ENCODE data around the gene DLL4.
"Not testable (repeated sequence)": the region's sequence is repeated elsewhere in the genome, so short reads cannot be mapped to it uniquely, and the experiment has no call there.

The DLL4 gene

DNA sequence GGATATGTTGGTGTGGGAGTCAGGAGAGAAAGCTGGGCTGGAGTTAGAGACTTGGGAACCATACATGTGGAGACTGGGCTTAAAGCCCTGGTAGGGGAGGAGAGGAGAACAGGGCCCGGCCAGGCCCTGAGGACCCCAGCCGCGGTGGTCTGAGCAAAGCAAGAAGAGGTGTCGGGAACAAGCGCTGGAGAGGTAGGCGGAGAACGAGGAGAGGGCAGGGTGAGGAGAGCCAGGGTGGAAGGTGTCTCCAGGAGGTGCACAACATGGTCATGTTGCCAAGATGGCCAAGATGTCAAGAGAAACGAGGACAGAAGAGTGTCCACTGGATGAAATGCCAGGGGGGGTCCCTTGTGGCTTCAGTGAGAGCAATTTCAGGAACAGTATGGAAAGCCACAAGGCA, 29.6 kb downstream of the DLL4 start:
- no peak for DNase-seq (ENCODE audit: low read depth in 3 of 3, low spot score in 1 of 3)

DNA sequence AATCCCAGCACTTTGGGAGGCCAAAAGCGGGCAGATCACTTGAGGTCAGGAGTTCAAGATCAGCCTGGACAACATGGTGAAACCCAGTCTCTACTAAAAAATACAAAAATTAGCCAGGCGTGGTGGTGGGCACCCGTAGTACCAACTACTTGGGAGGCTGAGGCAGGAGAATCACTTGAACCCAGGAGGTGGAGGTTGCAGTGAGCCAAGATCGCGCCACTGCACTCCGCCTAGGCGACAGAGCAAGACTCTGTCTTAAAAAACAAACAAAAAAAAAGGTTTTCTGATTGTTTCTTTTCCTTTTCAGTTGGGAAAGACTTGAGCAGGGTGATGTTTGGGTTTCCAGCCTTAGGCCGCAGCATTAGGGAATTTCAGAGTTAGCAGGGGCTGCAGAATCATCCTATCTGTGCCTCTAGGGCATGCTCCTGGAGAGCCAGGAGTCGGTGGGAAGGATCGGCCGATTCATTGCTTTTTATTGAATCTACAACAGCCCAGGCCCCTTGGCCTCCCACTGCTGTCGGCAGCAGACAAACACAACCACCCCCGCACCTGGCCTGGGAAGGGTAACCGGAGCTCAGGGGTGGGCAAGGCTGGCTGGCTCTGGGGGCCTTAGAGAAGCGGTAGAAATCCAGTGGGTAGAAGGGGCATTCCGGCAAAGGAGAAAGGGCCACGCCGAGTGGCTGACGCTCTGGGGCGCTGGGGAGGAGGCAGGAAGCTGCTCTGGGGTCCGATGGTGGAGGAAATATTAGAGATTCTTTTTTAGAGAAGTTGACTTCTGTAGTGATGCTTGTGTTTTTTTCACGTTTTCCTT, 30.4 kb downstream of the DLL4 start:
- no peak for DNase-seq (ENCODE audit: low read depth in 3 of 3, low spot score in 1 of 3)

- no peak for DNase-seq (ENCODE audit: low read depth in 3 of 3, low spot score in 1 of 3)
Measured at GRCh38 chr15:40960151-40960885, 31.2 kb downstream of the DLL4 start.

- no peak for DNase-seq (ENCODE audit: low read depth in 3 of 3, low spot score in 1 of 3)
Measured at GRCh38 chr15:40960925-40961324, 31.8 kb downstream of the DLL4 start.

DNA sequence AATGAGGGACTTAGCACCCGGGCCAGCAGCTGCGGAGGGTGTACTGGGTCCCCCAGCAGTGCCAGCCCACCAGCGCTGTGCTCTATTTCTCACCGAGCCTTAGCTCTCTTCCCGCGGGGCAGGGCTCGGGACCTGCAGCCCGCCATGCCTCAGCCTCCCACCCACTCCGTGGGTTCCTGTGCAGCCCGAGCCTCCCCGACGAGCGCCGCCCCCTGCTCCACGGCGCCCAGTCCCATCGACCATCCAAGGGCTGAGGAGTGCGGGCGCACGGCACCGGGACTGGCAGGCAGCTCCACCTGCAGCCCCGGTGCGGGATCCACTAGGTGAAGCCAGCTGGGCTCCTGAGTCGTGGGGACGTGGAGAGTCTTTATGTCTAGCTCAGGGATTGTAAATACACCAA, 32.6 kb downstream of the DLL4 start:
- not testable (repeated sequence) for DNase-seq (ENCODE audit: low read depth in 3 of 3, low spot score in 1 of 3)

GRCh38 chr15:40962317-40962716, 33.2 kb downstream of the DLL4 start:
- DNase-seq (ENCODE audit: low read depth in 3 of 3, low spot score in 1 of 3) = not testable (repeated sequence)

- DNase-seq (ENCODE audit: low read depth in 3 of 3, low spot score in 1 of 3) = no peak
Measured at GRCh38 chr15:40963201-40963600, 34.1 kb downstream of the DLL4 start.

DNA sequence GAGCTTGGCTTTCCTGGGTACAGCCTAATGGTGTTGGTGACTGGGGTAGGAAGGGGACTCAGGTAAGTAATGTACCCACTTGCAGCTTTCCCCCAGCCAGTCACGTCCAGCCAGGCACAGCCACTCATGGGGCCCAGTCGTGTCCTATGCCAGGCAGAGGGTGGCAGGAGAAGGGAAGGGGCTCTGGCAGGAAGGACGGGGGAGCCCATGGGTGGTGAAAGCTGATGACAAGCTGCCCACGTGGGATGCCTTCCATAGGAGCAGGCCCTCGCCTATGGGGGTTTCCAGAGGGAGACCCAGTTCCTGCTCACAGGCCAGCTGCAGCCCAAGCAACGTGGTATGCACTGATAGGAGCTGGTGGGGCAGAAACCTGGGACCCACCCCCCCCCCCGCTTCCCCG, 34.9 kb downstream of the DLL4 start:
- DNase-seq (ENCODE audit: low read depth in 3 of 3, low spot score in 1 of 3) = no peak

DNA sequence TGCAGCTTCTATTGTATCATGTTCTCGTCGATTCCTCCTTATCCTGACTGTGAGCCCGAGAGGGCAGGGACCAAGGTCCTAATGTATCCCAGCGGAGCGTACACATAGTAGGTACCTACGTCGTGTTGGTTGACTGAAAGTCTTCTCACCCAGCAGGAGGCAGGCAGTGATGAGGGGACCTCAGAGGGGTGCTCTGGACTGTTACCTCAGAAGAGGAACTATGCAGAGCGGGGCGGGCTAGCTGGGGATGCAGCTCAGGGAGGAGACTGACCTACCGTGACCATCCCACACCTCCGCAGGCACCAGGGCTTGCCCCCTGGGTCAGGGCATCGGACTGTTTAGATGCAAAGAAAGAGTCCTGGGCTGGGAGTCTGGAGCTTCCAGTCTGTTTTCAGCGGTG, 35.5 kb downstream of the DLL4 start:
- DNase-seq (ENCODE audit: low read depth in 3 of 3, low spot score in 1 of 3) = no peak

DNA sequence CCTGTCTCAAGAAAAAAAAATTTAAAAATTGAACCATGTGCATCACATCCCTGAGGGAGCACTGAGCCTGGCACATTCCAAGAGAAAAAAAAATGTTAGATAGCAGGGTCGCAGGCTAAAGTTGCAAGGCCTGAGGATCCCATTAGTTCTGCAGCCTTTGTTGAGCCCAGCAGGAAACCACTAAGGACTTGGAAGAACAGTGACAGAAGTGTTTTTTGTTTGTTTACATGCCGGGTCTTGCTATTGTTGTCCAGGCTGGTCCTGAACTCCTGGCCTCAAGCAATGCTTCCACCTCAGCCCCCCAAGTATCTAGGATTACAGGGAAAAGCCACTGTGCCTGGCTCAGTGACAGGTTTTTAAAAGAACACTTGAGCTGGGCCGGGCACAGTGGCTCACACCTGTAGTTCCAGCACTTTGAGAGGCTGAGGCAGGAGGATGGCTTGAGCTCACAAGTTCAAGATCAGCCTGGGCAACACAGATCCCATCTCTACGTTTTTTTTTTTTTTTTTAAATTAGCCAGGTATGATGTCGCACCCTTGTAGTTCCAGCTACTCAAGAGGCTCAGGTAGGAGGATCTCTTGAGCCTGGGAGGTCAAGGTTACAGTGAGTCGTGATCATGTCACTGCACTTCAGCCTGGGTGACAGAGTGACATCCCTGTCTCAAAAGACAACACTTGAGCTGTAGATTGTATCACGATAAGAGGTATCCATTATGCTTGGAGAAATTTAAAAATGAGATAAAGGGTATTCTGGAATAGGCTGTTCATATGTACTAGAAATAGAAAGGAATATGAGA, 39.3 kb downstream of the DLL4 start:
- no peak for DNase-seq (ENCODE audit: low read depth in 3 of 3, low spot score in 1 of 3)

GRCh38 chr15:40969363-40969762, 40.2 kb downstream of the DLL4 start:
- DNase-seq (ENCODE audit: low read depth in 3 of 3, low spot score in 1 of 3) = no peak

GRCh38 chr15:40974879-40975278, 45.7 kb downstream of the DLL4 start:
- no peak for DNase-seq (ENCODE audit: low read depth in 3 of 3, low spot score in 1 of 3)

DNA sequence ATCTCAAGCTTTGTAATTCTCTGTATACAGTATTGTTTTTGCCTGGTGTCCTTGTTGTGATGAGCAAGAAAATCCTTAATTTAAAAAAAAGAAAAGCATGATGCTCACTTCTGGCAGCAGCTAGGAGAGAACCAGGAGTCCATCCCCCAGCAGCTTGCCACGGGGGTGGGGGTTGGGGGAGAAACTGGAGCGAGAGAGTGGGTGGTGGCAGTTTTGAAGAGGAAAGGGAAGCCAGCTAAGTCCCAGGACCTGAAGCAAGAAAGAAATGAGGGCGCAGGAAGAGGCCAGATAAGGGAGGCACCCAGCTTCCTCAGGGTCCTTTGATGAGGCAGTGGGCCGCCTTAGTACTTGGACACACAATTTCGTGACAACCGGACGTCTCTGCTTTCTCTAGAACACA, 47.7 kb downstream of the DLL4 start:
- DNase-seq (ENCODE audit: low read depth in 3 of 3, low spot score in 1 of 3) = no peak

GRCh38 chr15:40978141-40978540, 49.0 kb downstream of the DLL4 start:
- no peak for DNase-seq (ENCODE audit: low read depth in 3 of 3, low spot score in 1 of 3)

- DNase-seq (ENCODE audit: low read depth in 3 of 3, low spot score in 1 of 3) = no peak
Measured at GRCh38 chr15:40978562-40978961, 49.4 kb downstream of the DLL4 start.

- DNase-seq (ENCODE audit: low read depth in 3 of 3, low spot score in 1 of 3) = no peak
Measured at GRCh38 chr15:40981186-40981585, 52.0 kb downstream of the DLL4 start.

GRCh38 chr15:40982855-40983254, 53.7 kb downstream of the DLL4 start:
- DNase-seq (ENCODE audit: low read depth in 3 of 3, low spot score in 1 of 3) = no peak

- DNase-seq (ENCODE audit: low read depth in 3 of 3, low spot score in 1 of 3) = no peak
Measured at GRCh38 chr15:40984406-40984805, 55.3 kb downstream of the DLL4 start.

GRCh38 chr15:40984964-40985363, 55.8 kb downstream of the DLL4 start:
- DNase-seq (ENCODE audit: low read depth in 3 of 3, low spot score in 1 of 3) = no peak

DNA sequence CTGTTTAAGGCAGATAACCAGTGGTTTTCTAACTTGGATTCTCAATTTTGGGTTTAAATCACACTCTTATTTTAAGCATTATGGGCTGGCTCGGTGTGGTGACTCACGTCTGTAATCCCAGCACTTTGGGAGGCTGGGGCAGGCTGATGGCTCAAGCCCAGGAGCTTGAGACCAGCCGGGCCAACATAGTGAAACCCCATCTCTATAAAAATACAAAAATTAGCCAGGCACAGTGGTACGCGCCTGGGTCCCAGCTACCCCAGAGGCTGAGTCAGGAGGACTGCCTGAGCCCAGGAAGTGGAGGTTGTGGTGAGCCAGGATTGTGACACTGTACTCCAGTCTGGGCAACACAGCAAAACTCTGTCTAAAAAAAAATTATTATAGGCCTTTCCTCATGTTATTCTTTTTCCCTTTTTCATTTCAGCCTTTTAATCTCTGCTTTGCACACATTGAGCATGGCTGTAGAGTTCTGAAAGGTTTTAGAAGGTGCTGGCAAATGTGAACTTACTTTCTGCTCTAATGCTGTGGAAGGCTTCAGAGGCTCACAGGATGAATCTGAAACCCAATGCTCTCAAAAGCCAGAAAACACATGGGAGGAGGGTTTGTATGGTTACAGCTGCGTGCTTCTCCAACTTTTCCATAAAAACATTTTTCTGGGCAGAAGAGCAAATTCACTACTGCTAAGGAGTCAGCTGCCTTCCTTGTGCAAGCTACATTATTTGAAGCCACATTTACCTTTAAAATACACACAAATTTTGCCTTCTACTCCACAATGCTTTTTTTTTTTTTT, 56.6 kb downstream of the DLL4 start:
- no peak for DNase-seq (ENCODE audit: low read depth in 3 of 3, low spot score in 1 of 3)

GRCh38 chr15:40986820-40987219, 57.7 kb downstream of the DLL4 start:
- no peak for DNase-seq (ENCODE audit: low read depth in 3 of 3, low spot score in 1 of 3)
